Cardiac septum (tissue), 1 donor: ENCODE results near the gene ADAP1. TPM values are rescaled to one million over a fixed set of nuclear protein-coding genes. Genes with fewer than 3 reads are reported as not detected.

ENCODE experiments used
- DNase-seq: peaks from one replicate; pipeline ENCODE4 v3.0.0-alpha.2; 2020; ENCODE audit warnings: low spot score
- intact Hi-C: fragments of 100-400 bp; cut with DNase I; formaldehyde crosslinking; loops from one replicate; pipeline ENCODE4 v1.14.0; 2022
- total RNA-seq: library from RNA; stranded (reverse); fragmentation: NEBNext Ultra II Directional; extraction: Animal tissue kit (Norgen Biotek cat#: 25700); gene quantifications from one replicate; pipeline ENCODE4 v1.2.1, GENCODE V29; 2021
- donor health status: DM: no; HTN: no; CAD: no.

ADAP1 gene
- total RNA-seq, 1 donor from 2014 or later, result 12.5 TPM

DNA sequence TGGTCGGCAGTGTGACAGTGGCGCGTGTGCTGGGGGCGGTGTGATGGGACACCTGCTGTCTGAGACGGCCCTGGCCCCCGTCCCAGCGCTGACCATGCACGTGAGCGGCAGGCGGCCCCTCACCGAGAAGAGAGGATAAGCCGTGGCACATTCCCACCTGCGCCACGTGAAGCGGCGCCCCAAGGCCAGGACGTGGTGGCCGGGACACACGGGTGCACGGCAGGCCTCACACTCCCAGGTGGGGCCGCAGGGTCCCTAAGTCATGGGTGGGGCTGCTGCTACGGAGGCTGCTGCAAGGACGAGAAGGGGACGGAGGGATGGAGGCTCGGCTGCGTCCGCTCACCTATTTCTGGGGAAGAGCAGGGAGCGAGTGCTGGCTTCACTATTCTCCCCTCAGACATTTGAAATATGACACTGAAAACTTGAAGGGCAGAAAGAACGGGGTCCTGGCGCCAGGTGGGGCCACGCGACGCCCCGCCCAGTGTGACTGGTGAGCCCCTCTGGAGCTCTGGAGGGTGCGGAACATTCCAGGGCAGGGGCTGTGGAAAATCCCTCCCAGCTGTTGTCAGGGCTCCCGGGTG lies 36.0 kb upstream of the ADAP1 start:
- no peak for DNase-seq
- intact Hi-C loops, result loop anchor here (5.0 kb wide), 1 partner anchor 187 kb away; no protein-coding TSS in a partner anchor

GRCh38 chr7:988963-989529 lies 34.6 kb upstream of the ADAP1 start:
- DNase-seq, result no peak
- intact Hi-C loops, result no loop called here

DNA sequence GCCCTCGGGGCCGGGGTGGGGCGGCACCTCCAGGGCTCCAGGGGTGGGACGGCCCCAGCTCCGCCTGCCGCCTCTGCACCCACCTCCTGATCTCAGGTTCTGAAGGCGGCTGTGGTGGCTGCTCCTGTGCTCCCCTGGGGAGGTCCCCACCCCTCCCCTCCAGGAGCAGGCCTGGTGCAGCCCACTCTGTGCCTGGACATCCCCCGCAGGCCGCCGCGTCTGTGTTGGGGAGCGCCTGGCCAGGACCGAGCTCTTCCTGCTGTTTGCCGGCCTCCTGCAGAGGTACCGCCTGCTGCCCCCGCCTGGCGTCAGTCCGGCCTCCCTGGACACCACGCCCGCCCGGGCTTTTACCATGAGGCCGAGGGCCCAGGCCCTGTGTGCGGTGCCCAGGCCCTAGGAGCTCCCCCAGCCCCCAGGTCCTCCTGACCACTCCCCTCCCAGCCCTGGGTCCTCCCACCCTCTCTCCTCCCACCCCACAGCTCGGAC lies 34.0 kb upstream of the ADAP1 start:
- no peak for DNase-seq
- intact Hi-C loops, result no loop called here

GRCh38 chr7:987909-988308 lies 33.4 kb upstream of the ADAP1 start:
- intact Hi-C loops, result no loop called here

GRCh38 chr7:986766-987751 lies 32.6 kb upstream of the ADAP1 start:
- intact Hi-C loops, result no loop called here

More at GRCh38 chr7:987909-988308, 33.4 kb upstream of the ADAP1 start:
- DNase-seq, result no peak

DNA sequence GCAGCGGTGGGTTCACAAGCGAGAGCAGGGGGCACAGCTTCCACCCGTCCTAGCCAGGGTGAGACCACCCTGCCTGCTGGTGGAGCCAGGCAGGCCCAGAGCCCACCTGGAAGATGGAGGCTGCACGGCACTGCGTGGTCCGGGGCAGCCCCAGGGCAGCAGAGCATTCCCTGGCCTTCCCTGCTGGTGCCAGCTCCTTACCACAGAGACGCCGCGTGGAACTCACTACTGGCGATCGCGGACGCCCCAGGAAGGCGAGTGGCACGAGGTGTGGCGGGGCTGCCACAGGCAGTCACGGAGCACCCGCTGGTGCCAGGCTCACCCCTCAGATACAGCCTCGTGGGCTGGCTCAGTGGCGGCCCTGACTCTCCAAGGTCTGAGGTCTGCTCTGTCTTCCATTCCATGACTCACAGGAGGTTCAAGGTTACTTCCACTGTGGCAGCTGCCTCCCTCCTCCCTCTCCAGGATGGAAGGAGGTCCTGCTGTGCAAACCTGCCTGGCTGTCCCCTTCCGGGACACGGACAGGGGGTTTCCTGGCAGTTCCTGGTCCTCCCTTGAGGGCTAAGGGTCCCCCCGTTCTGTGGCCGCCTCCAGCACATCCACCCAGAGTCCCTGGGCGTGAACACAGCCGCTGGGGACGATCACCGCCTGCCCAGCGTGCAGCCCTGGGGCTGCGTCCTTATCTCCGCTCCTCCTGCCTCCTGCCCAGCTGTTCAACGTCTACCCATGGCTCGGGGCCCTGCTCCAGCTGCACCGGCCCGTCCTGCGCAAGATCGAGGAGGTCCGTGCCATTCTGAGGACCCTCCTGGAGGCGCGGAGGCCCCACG lies 31.6 kb upstream of the ADAP1 start:
- intact Hi-C loops, result no loop called here

More at GRCh38 chr7:986766-987751, 32.6 kb upstream of the ADAP1 start:
- no peak for DNase-seq

GRCh38 chr7:985127-985416 lies 30.6 kb upstream of the ADAP1 start:
- intact Hi-C loops, result no loop called here
- no peak for DNase-seq

More for the DNA sequence above, 31.6 kb upstream of the ADAP1 start:
- no peak for DNase-seq

DNA sequence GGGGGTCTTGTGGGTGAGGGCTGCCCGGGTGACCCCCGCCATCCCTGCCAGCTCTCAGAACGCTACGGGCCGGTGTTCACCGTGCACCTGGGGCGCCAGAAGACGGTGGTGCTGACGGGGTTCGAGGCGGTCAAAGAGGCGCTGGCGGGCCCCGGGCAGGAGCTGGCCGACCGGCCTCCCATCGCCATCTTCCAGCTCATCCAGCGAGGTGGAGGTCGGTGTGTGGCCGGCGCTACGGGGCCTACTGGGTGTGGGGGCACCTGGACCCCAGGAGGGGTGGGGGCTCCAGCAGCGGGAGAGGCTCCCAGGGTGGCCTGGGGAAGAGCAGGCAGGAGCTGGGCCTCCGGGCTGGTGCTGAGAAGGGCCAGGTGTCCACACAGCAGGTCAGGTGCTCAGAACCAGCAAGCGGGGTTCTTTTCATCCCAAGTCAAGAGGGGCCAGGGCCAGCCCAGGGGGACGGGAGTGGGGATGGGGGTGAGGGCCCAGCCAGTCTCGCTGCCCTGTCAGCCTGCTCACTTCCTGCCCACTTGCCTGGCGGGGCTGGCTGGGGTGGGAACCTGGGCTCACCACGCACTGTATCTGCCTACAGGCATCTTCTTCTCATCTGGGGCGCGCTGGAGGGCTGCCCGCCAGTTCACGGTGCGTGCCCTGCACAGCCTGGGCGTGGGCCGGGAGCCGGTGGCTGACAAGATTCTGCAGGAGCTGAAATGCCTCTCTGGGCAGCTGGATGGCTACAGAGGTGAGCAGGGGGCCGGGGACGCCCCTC lies 30.1 kb upstream of the ADAP1 start:
- no peak for DNase-seq
- intact Hi-C loops, result no loop called here

- no peak for DNase-seq
- intact Hi-C loops, result no loop called here
These were observed 29.2 kb upstream of the ADAP1 start for GRCh38 chr7:983616-984071.

- DNase-seq, result no peak
- intact Hi-C loops, result no loop called here
These were observed 28.6 kb upstream of the ADAP1 start, which contains the start of gene CYP2W1 for GRCh38 chr7:983004-983615. CYP2W1 (plus strand) TSS chr7:983181; CDS start chr7:983212, 31 bp downstream.

GRCh38 chr7:982511-983003 lies 28.1 kb upstream of the ADAP1 start:
- DNase-seq, result no peak
- intact Hi-C loops, result no loop called here

GRCh38 chr7:981793-982510 lies 27.5 kb upstream of the ADAP1 start:
- intact Hi-C loops, result no loop called here
- no peak for DNase-seq

DNA sequence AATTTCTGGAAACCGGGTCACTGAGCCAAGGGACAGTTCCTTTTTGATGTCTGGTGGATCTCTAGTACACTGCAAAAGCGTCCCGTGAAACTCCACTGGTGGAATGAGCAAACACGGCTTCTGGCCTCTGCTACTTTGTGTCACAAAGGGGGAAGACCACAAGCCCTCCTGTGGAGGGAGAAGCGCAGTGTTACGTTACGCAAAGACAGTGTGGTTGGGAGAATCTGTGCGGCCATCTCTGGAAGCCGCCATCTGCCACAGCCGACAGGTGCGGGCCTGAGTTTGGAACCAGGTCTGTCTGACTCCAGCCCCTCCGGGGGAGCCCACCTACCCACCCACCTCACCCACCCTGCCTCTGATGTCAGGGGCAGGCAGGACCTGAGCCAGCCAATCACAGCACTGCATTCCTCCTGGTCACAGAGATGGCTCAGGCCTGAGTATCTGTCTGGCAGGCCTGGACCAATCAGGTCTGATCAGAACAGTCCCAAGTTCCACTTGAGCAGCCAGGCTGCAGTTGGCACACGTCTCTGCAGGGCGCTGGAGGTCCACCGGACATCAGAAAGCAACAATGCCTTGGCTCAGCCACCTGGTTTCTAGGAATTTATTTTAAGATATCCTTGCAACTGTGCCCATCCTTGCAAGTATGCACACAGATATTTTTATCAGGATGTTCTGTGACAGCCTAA lies 25.5 kb upstream of the ADAP1 start:
- no peak for DNase-seq
- intact Hi-C loops, result no loop called here

DNA sequence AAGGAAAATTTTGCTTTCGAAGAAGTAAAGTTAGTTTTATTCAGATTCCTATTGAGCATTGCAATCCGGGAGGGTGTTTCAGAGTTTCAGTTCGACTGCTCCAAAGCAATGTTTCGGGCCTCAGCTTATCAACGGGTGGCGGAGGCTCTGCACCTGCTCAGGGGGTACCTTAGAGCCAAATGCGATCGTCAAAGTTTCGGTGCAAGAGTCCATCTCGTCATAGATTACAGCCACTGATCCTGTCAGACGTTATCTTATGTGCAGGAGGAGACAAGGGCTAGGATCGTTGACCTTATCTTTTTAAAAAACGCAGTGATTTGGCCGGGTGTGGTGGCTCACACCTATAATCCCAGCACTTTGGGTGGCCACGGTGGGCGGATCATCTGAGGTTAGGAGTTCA lies 24.7 kb upstream of the ADAP1 start:
- no peak for DNase-seq
- intact Hi-C loops, result no loop called here

- intact Hi-C loops, result no loop called here
- no peak for DNase-seq
These were observed 24.1 kb upstream of the ADAP1 start for GRCh38 chr7:978416-979091.

DNA sequence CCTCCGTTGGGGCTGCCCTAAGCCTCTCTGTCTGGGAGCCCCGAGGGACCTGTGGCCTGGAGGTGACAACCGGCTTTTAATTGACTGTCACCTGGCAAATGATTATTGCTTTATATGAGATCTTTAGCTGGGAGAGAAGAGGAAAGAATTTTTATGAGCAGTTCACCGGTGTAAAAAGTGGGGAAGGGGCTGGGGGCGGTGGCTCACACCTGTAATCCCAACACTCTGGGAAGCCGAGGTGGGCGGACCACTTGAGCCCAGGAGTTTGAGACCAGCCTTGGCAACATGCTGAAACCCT lies 23.5 kb upstream of the ADAP1 start:
- intact Hi-C loops, result no loop called here
- no peak for DNase-seq
